ENCODE data around the gene APOB. TPM values are rescaled to one million over a fixed set of nuclear protein-coding genes. Genes with fewer than 3 reads are reported as not detected.

The APOB gene
- total and polyA plus RNA-seq, 2 of the 13 experiments (the other 11 are each of a cell fraction or from before 2014, with no cell fraction given), result 1,569 to 2,515 TPM

- TF ChIP-seq SMYD3 (CRISPR knock-in tag; IDR thresholded peaks at IDR 0.05) (0 out of 2 replicates have a peak, but pooled peaks have one; percentile 46), RBM22 (optimal IDR thresholded peaks at IDR 0.05; ENCODE audit: low read length) (peak; percentile 99), BHLHE40 (IDR thresholded peaks at IDR 0.05; ENCODE audit: low read length) (no peak), ZNF557 (CRISPR knock-in tag; IDR thresholded peaks at IDR 0.05) (no peak), FOXK2 (IDR thresholded peaks at IDR 0.05) (no peak; the same call in 1 of the 2 replicates), HOXA9 (CRISPR knock-in tag; IDR thresholded peaks at IDR 0.05; ENCODE audit: borderline replicate concordance) (0 out of 2 replicates have a peak, but pooled peaks have one; percentile 56), MTF2 (CRISPR knock-in tag; IDR thresholded peaks at IDR 0.05; ENCODE audit: borderline replicate concordance) (no peak), FOXA1 (IDR thresholded peaks at IDR 0.05) (no peak), FOXA1 (CRISPR knock-in tag; IDR thresholded peaks at IDR 0.05) (no peak; the same call in 1 of the 2 replicates), MIER3 (CRISPR knock-in tag; IDR thresholded peaks at IDR 0.05; ENCODE audit: borderline replicate concordance) (no peak), ZNF678 (CRISPR knock-in tag; IDR thresholded peaks at IDR 0.05) (no peak), CCDC6 (CRISPR knock-in tag; IDR thresholded peaks at IDR 0.05) (no peak), ZNF740 (CRISPR knock-in tag; IDR thresholded peaks at IDR 0.05) (no peak), POLR2AphosphoS2 (IDR thresholded peaks at IDR 0.05; ENCODE audit: low read depth, low read length) (peak; percentile 97), ZNF766 (CRISPR knock-in tag; IDR thresholded peaks at IDR 0.05; ENCODE audit: borderline replicate concordance) (no peak), DNMT3B (CRISPR knock-in tag; conservative IDR thresholded peaks at IDR 0.05) (no peak)
- TF ChIP-seq, protein P1, sequence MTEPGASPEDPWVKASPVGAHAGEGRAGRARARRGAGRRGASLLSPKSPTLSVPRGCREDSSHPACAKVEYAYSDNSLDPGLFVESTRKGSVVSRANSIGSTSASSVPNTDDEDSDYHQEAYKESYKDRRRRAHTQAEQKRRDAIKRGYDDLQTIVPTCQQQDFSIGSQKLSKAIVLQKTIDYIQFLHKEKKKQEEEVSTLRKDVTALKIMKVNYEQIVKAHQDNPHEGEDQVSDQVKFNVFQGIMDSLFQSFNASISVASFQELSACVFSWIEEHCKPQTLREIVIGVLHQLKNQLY (CRISPR knock-in tag; IDR thresholded peaks at IDR 0.05), result no peak
- TF ChIP-seq, protein P2, sequence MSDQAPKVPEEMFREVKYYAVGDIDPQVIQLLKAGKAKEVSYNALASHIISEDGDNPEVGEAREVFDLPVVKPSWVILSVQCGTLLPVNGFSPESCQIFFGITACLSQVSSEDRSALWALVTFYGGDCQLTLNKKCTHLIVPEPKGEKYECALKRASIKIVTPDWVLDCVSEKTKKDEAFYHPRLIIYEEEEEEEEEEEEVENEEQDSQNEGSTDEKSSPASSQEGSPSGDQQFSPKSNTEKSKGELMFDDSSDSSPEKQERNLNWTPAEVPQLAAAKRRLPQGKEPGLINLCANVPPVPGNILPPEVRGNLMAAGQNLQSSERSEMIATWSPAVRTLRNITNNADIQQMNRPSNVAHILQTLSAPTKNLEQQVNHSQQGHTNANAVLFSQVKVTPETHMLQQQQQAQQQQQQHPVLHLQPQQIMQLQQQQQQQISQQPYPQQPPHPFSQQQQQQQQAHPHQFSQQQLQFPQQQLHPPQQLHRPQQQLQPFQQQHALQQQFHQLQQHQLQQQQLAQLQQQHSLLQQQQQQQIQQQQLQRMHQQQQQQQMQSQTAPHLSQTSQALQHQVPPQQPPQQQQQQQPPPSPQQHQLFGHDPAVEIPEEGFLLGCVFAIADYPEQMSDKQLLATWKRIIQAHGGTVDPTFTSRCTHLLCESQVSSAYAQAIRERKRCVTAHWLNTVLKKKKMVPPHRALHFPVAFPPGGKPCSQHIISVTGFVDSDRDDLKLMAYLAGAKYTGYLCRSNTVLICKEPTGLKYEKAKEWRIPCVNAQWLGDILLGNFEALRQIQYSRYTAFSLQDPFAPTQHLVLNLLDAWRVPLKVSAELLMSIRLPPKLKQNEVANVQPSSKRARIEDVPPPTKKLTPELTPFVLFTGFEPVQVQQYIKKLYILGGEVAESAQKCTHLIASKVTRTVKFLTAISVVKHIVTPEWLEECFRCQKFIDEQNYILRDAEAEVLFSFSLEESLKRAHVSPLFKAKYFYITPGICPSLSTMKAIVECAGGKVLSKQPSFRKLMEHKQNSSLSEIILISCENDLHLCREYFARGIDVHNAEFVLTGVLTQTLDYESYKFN (CRISPR knock-in tag; conservative IDR thresholded peaks at IDR 0.05), result no peak
These were observed 12.6 kb downstream of the APOB start (continued) for GRCh38 chr2:21030983-21031968.

All from HepG2 (cell line).